Measurements from ENCODE around the gene TMBIM4.
A peak's percentile ranks its signal among the peaks of the same experiment; 100 is the strongest.

The TMBIM4 gene

GRCh38 chr12:66137937-66138336 lies 31.9 kb downstream of the TMBIM4 start:
- DNase-seq: no peak

- no peak for DNase-seq
These were observed 37.4 kb downstream of the TMBIM4 start for GRCh38 chr12:66132408-66132807.

GRCh38 chr12:66131067-66131688 lies 38.6 kb downstream of the TMBIM4 start:
- peak in 1 of 2 experiments; percentile 47 for DNase-seq

GRCh38 chr12:66130267-66131066 lies 39.3 kb downstream of the TMBIM4 start, which contains the start of gene LLPH:
LLPH (minus strand) TSS chr12:66130750; CDS start chr12:66129106, 1,644 bp downstream.
- peak; percentile 90 to 95 for DNase-seq

GRCh38 chr12:66129934-66130266 lies 39.9 kb downstream of the TMBIM4 start:
- no peak for DNase-seq

GRCh38 chr12:66127650-66128049 lies 42.1 kb downstream of the TMBIM4 start:
- DNase-seq: no peak

GRCh38 chr12:66120477-66120876 lies 49.3 kb downstream of the TMBIM4 start:
- no peak for DNase-seq

- no peak for DNase-seq
These were observed 49.9 kb downstream of the TMBIM4 start for GRCh38 chr12:66119870-66120241.

- no peak for DNase-seq
These were observed 50.4 kb downstream of the TMBIM4 start for GRCh38 chr12:66119229-66119869.

GRCh38 chr12:66118240-66118891 lies 51.4 kb downstream of the TMBIM4 start:
- no peak for DNase-seq

- no peak for DNase-seq
These were observed 52.6 kb downstream of the TMBIM4 start for GRCh38 chr12:66117242-66117641.

- no peak for DNase-seq
These were observed 54.7 kb downstream of the TMBIM4 start for GRCh38 chr12:66115071-66115600.

GRCh38 chr12:66113471-66113870 lies 56.3 kb downstream of the TMBIM4 start:
- no peak for DNase-seq

- no peak for DNase-seq
These were observed 58.2 kb downstream of the TMBIM4 start for GRCh38 chr12:66111605-66112004.

GRCh38 chr12:66109056-66109455 lies 60.7 kb downstream of the TMBIM4 start:
- DNase-seq: no peak

- no peak for DNase-seq
These were observed 61.4 kb downstream of the TMBIM4 start for GRCh38 chr12:66108386-66108785.

GRCh38 chr12:66107451-66107915 lies 62.3 kb downstream of the TMBIM4 start:
- DNase-seq: peak; percentile 76 to 79

GRCh38 chr12:66103016-66103913 lies 66.5 kb downstream of the TMBIM4 start:
- no peak for DNase-seq

- DNase-seq: no peak
These were observed 77.1 kb downstream of the TMBIM4 start for GRCh38 chr12:66092559-66093269.

- DNase-seq: no peak
These were observed 79.6 kb downstream of the TMBIM4 start for GRCh38 chr12:66090157-66090556.

- DNase-seq: peak; percentile 26 to 40
These were observed 82.3 kb downstream of the TMBIM4 start for GRCh38 chr12:66087365-66087943.
